Astrocyte of the cerebellum (primary cell): Measurements from ENCODE around the gene POTEJ.
"Not testable (repeated sequence)": the region's sequence is repeated elsewhere in the genome, so short reads cannot be mapped to it uniquely, and the experiment has no call there.

Source experiments
- DNase-seq: peaks from one replicate; pipeline ENCODE4 v3.0.0-alpha.2; 2011; ENCODE audit warnings: low read depth
- H3K4me3 ChIP-seq: 2 replicates; pipeline ENCODE4 v1.5.1; 2011; ENCODE audit warnings: mild to moderate bottlenecking, low read depth, low read length, moderate library complexity
- in situ Hi-C: cut with HindIII; loops from 2 replicates; pipeline ENCODE4 v1.10.0; 2017; ENCODE audit warnings: low sequenced_read_pairs

The POTEJ gene

DNA sequence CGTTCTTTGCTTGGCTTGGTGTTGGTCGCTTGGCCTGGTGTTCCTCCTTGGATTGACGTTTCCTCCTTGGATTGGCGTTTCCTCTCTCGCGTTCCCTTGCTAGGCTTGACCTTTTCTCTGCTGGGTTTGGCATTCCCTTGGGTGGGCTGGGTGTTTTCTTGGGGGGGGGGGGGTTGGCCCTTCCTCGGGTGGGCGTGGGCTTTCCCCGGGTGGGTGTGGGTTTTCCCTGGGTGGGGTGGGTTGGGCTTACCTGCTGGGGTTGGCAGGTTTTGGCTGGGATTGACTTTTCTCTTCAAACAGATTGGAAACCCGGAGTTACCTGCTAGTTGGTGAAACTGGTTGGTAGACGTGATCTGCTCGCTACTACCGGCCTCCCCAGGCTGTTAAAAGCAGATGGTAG, at the start of gene POTEJ:
TSS of gene POTEJ (plus strand) at position 301 of the 400 bp plus-strand sequence. CDS start at position 394, 93 bp downstream.
- H3K4me3 ChIP-seq, in situ Hi-C loops, DNase-seq: not testable (repeated sequence)

DNA sequence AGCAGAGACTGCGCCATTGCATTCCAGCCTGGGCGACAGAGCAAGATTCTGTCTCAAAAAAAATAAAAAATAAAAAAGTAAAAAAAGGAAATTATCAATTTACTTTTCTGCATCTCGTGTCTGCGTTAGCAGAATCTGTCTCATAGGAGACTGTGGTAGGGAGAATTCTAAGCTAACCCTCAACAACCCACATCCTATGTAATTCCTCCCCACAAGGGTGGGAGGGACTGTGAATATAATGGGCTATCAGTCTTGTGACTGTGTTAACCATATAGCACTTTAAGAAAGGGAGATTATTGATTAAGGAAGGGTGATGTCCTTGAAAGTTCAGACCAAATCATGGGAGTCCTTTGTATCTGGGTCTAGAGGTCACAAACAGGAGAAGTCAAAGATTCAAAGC, 45.1 kb upstream of the POTEJ start:
- H3K4me3 ChIP-seq, in situ Hi-C loops, DNase-seq: not testable (repeated sequence)

DNA sequence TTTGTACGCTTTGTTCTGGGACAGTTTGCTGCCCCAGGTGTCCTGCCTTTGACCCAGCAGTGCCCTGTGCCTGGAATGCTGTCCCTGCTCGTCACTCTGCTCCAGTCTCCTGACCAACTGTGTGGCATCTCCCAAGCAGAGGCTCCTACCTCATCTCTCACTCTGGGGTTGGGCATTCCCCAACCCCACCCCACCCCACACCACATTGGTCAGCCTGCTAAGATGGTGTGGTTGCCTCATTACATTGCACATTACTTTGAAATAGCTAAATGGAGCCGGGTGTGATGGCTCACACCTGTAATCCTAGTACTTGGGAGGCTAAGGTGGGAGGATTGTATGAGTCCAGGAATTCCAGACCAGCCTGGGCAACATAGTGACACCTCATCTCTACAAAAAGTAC, 39.3 kb upstream of the POTEJ start:
- in situ Hi-C loops, H3K4me3 ChIP-seq, DNase-seq: not testable (repeated sequence)

DNA sequence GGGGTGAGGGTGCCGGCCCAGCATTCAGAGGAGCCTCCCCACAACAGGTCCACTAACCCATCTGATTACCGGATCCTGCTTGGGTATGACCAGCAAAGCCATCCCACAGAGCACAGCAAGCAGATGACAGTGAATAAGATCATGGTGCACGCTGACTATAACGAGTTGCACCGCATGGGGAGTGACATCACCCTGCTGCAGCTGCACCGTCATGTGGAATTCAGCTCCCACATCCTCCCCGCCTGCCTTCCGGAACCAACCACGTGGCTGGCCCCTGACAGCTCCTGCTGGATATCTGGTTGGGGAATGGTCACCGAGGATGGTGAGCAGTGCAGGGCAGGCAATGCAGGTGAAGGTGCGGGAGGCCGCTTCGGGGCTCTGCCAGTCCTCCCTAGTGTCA, 37.0 kb upstream of the POTEJ start:
- DNase-seq, H3K4me3 ChIP-seq, in situ Hi-C loops: not testable (repeated sequence)

DNA sequence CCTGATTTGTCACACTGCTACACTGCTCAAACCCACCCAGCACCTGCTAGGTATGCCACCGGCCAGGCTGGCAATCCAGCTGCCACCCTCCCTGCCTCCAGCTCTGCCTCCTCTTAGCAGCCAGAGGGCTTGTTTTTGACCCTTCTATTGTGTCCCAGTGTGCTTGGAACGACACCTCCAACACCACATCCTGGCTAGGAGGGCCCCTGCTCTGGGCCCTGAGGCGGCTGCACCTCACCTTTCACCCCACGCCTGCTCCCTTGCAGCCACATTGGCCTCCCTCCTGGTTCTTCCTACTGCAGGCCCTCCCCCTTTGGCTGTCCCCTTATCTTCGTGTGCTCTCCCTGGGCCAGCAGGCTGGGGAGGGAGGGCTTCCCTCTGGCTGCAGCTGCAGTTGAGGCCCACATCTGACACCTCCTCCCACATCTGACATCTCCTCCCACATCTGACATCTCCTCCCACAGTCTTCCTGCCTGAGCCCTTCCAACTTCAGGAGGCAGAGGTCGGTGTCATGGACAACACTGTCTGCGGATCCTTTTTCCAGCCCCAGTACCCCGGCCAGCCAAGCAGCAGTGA, 34.9 kb upstream of the POTEJ start:
- H3K4me3 ChIP-seq, in situ Hi-C loops, DNase-seq: not testable (repeated sequence)

DNA sequence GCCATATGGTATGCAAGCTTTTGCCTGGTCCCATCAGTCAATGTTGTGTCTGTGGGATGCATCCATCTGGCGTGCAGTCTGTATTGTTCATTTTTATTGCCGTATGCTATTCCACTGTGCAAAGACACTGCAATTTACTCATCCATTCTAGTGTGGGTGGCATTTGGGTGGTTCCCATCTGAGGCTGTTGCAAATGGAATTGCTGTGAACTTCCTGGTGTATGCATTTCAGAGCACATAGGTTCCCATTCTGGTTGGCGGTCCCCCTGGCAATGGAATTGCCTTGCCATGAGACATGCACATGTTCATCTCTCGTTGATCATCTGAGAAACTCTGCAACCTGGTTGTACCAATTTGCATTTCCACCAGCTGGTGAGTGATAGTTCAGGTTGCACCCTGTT, 33.7 kb upstream of the POTEJ start:
- H3K4me3 ChIP-seq, in situ Hi-C loops, DNase-seq: not testable (repeated sequence)

DNA sequence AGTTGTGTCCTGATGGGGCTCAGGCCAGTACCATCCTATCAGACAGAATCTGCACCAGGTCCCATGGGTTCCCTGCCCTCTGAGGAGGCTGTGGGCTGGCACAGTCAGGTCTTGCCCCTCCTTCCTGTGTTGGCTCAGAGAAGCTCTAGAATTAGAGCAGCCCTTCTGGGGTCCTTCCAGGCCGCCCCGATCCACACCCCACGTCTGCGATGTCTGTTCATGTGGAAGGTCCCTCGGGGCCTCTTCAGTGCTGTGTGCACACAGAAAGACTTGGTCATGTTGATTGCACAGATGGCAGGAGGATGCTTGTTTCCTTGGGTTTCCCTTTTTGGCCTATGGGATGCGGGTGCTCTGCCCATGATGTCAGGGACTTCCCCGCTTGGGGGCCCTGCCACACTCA, 32.1 kb upstream of the POTEJ start:
- in situ Hi-C loops, DNase-seq, H3K4me3 ChIP-seq: not testable (repeated sequence)

DNA sequence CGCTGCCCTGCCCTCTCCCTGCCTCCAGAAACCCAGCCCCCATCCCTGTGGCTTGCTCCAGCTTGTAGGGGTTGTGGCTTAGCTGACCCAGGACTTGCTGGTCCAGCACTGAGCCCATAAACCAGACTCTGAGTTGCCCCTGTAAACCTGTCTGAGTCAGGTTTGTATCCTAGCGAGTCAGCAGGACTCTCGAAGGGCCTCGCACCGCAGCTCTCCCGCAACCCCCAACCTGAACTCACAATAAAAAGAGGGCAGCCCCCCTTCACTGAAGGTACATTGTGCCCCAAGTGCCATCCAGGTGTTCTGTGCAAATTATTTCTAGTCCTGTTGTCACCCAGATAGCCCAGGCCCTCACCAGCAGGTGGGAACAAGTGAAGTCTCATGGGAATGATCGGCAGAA, 29.7 kb upstream of the POTEJ start:
- in situ Hi-C loops, DNase-seq: not testable (repeated sequence)

DNA sequence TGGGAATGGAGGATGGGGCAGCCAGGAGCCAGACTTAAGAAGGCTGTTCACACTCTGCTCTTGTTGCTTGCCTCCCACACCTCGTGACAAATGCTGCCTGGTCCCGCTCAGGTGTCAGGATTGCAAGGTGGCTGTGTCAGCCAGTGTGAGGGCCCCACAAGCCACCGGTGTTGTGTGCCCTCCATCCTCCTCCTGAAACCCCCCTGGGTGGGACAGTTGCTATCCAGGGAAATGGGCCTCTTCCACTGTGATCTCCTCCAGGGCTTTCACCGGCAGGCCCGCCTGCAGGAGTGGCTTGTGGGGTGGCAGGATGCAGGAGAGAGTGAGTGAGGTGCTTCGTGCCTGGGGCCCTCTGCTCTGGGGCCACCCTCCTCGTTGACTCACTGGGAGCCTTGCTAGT, 28.3 kb upstream of the POTEJ start:
- in situ Hi-C loops, H3K4me3 ChIP-seq, DNase-seq: not testable (repeated sequence)

More for the DNA sequence above, 29.7 kb upstream of the POTEJ start:
- H3K4me3 ChIP-seq: not testable (repeated sequence)

DNA sequence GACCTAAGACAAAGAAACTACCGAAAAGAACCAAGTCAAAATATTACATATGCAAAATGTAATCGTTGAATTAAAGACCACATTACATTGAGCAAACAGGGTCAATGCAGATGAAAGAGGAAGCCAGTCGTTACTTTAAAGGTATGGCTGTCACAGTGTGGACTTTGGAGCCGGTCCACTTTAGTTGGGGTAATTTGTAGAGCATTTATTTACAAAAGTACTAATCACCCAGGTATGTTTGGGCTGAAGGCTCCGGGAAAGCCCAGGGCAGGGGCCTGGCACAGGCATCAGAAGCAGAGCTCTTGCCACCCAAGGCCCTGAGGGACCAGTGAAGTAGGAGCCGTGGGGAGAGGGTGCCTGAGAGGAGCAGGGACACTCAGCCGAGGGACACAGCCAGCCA, 27.7 kb upstream of the POTEJ start:
- DNase-seq, in situ Hi-C loops, H3K4me3 ChIP-seq: not testable (repeated sequence)

DNA sequence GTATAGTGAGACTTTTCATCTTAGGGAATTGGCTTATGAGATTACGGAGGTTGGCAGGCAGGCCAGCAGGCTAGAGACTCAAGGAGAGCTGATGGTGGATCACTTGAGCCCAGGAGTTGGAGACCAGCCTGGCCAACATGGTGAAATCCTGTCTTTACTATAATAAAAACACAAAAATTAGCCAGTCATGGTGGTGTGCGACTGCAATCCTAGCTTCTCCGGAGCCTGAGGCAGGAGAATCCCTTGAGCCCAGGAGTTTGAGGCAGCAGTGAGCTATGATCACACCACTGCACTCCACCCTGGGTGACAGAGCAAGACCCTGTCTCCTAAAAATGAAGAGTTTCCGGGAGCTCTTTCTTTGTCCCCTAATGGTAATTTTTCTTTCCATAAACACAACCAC, 26.5 kb upstream of the POTEJ start:
- H3K4me3 ChIP-seq, in situ Hi-C loops, DNase-seq: not testable (repeated sequence)

DNA sequence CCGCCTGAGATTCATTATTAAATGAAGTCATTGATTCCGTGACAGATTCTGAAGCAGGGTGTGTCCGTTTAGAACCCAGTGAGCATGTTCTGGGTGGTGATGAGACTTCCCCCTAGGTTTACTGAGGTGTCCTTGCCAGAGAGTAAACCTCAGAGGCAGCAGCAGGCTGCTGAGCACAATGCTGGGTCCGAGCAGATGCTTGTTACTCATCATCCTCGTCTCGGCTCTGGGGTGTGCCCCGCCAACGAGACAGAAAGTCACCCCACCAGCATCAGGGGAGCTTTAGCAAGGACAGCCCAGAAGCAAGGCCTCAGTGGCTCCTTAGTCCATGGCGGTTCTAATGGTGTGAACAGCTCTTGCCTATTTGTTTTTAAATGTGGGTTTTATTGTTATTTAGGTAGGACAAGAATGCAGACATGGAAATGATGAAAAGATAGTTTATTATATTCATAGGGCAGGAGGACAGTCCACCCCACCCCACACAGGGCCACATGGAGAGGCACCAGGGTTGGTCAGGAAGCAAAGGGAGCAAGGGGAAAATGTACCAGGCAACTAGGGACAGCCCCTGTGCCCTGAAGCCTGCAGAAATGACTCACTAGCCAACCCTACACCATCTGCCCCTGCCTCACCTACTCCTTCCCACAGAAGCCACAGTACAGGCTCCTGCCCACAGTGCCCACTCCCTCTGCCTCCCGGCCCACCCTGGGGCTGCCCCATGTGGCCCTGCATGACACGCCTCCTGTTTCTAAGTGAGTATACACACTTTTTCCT, 22.4 kb upstream of the POTEJ start:
- H3K4me3 ChIP-seq, DNase-seq, in situ Hi-C loops: not testable (repeated sequence)

DNA sequence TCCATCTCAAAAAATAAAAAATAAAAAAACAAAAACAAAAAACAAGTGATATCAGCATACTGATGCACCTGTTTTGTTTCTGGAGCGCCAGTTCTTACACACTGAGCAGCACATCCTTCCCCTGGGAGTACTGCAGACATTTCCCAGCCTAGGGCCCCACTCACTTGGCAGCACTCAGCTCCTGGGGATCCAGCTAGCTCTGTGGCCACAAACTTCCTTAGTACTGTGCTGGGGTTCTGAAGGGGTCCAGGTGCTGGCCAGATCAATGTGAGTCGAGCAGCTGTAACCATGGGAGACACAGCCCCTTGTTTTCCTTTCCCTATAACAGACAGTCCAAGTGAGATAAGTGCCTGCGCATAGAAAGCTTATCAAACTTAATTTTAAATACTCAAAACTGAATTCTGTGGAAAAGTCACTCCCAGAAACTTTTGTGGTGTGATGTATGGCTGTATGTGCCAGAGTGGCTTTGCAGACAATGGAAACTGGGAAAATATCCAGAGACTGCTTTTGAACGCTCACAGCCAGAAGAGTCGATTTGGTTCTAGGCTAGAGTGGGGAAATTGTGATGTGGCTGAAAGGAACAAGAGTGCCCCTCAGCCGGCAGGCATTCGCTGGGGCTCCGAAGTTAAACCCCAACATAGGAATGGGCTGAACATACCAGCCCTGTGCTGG, 20.9 kb upstream of the POTEJ start:
- DNase-seq, H3K4me3 ChIP-seq, in situ Hi-C loops: not testable (repeated sequence)

DNA sequence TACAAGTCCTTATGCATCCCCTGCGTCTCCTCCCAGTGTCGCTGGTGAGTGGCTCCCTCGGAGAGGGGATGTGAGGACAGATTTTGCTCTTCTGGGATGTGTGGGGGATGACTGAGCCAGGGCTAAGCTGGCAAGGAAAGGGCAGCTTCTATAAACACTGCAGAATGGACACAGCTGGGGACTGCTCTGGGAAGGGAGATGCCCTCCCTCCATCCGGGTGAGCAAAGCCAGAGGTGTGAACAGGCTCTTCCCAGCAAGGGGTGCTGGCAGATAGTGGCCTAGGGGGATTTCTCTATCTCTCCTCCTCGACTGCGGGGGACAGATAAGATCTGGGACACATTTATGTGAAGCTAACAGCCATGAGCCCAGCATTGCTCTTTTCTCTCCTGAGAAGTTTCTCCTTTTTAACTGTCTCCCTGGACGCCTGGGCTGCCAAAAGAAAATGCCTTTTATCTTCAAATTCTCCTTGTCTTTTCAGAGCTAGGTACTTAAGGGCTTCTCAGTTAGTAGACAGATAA, 20.3 kb upstream of the POTEJ start:
- H3K4me3 ChIP-seq, in situ Hi-C loops, DNase-seq: not testable (repeated sequence)

DNA sequence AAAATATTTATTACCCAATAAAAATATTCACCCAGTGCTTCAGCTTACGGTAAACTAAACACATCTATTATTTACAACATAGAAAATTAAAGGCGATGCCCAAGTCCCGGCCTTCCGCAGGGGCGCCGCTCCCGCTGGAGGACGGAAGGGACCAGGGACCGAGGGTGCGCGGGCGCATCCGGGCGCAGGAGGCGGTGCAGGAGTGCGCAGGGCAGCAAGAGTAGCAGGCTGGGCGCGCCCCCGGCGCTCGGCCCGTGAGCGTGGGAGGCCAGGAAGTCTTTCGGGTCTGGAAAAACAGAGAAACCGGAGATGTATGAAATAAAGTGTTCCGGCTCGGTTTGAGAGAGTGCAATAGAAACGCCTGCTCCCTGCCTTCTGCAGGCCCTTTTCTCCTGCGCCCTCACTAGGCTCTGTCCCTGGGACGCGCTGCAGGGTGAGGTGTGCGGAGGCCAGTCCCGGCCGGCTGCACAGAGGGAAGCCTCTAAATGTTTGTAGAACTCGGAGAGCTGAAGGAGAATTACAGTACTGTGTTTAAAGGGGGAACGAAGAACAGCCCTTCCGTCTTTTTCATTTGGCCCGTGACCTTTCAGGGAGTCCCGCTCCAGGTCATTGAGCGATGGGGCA, 18.3 kb upstream of the POTEJ start:
- DNase-seq, in situ Hi-C loops, H3K4me3 ChIP-seq: not testable (repeated sequence)

DNA sequence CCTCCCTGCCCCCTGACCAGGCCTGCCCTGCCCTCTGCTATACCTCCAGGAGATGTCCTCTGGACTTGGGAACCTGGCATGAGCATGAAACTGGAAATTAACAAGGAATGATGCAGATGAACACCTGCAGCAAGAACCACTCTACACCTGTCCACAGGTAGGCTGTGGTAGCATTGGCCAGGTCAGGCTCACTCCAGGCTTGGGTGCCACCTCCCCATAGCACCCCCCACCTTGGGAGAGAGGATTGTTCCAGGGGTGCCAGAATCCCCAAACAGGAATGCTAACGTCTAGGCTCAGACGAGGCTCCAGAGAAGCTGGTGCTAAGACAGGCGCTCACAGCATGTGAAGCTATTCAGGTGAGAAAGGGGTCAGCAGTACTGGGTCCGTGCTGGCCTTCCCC, 17.2 kb upstream of the POTEJ start:
- H3K4me3 ChIP-seq, DNase-seq, in situ Hi-C loops: not testable (repeated sequence)

DNA sequence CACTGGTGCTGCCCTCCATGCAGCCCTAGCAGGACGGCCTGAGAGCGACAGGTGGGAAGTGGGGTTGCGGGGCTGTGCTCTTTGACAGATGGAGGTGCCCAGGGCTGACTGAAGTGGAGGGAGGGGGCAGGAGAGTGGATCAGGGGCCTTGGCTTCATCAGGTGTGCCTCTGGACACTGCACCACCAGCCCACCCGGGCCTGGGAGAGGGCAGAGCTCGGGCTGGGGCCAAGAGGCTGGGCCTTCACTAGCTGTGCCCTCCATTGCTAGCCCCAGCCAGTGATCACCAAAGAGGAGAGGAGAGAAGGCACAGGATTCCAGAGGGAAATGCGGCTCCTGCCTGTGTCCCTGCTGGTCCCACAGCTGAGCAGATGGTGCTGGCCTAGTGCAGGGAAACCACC, 14.5 kb upstream of the POTEJ start:
- H3K4me3 ChIP-seq, DNase-seq, in situ Hi-C loops: not testable (repeated sequence)
